Panc1 (cell line): ENCODE measurements around the gene SGMS1.

Experiments
- POLR2AphosphoS5 ChIP-seq: IDR thresholded peaks from 2 replicates; pipeline ENCODE4 v1.6.1; 2012; ENCODE audit warnings: mild to moderate bottlenecking, low read depth, low read length, moderate library complexity
- REST ChIP-seq, 2 experiments: IDR thresholded peaks; 2 replicates each; pipeline ENCODE4 v1.6.1; 2011 to 2012; ENCODE audit warnings: low read depth in 2 of 2, control low read depth in 1 of 2, low read length in 1 of 2, mild to moderate bottlenecking in 1 of 2, moderate library complexity in 1 of 2; ENCODE audit not compliant: insufficient read depth in 1 of 2
- TCF7L2 ChIP-seq: IDR thresholded peaks from 2 replicates; pipeline ENCODE4 v1.6.1; 2011; ENCODE audit warnings: mild to moderate bottlenecking, low read depth, low read length, inconsistent platforms
- TF ChIP-seq, protein P1 (sequence below): fragments of 450-650 bp; IDR thresholded peaks from 2 replicates; pipeline ENCODE4 v1.5.1; 2017; ENCODE audit warnings: mild to moderate bottlenecking

DNA sequence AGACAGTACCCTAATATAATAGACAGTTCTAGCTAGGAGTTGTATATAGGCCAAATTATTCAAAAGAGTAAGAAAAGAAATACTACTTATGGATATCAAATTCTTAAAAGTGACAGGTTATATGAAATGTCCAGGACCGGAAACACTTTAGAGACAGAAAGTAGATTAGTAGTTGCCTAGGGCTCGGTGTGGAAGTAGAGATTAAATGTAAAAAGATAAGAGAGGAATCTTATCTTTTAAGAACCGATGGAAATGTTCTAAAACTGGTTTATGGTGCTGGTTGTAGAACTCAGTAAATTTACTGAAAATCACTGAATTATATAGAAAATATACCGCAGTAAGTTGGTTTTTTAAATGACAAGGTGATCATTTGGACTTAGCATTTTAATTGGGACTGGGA lies 224.9 kb downstream of the SGMS1 start:
- TF ChIP-seq, protein P1, sequence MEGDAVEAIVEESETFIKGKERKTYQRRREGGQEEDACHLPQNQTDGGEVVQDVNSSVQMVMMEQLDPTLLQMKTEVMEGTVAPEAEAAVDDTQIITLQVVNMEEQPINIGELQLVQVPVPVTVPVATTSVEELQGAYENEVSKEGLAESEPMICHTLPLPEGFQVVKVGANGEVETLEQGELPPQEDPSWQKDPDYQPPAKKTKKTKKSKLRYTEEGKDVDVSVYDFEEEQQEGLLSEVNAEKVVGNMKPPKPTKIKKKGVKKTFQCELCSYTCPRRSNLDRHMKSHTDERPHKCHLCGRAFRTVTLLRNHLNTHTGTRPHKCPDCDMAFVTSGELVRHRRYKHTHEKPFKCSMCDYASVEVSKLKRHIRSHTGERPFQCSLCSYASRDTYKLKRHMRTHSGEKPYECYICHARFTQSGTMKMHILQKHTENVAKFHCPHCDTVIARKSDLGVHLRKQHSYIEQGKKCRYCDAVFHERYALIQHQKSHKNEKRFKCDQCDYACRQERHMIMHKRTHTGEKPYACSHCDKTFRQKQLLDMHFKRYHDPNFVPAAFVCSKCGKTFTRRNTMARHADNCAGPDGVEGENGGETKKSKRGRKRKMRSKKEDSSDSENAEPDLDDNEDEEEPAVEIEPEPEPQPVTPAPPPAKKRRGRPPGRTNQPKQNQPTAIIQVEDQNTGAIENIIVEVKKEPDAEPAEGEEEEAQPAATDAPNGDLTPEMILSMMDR = no peak
- no peak for TF ChIP-seq POLR2AphosphoS5
- TF ChIP-seq REST (IDR thresholded peaks at IDR 0.05; ENCODE audit: insufficient read depth in 1 of 2, low read depth in 2 of 2, low read length in 1 of 2) = no peak
- TF ChIP-seq TCF7L2 = no peak
